OCI-LY1 (cell line): ENCODE data around the gene EML6.

Source experiments
- EZH2 ChIP-seq: fragments of 200-600 bp; sonication (generic), shearing (Covaris generic); IDR thresholded peaks from 2 replicates; pipeline ENCODE4 v1.8.0; 2017; ENCODE audit warnings: borderline replicate concordance, mixed run types, mild to moderate bottlenecking, antibody characterized with exemption, low read length, moderate library complexity, mixed read lengths
- TF ChIP-seq, protein P1 (sequence below): fragments of 200-600 bp; sonication (generic), shearing (Covaris generic); IDR thresholded peaks from 2 replicates; pipeline ENCODE4 v1.5.1; 2017; ENCODE audit warnings: mild to moderate bottlenecking, antibody characterized with exemption, low read length, moderate library complexity, mixed read lengths

DNA sequence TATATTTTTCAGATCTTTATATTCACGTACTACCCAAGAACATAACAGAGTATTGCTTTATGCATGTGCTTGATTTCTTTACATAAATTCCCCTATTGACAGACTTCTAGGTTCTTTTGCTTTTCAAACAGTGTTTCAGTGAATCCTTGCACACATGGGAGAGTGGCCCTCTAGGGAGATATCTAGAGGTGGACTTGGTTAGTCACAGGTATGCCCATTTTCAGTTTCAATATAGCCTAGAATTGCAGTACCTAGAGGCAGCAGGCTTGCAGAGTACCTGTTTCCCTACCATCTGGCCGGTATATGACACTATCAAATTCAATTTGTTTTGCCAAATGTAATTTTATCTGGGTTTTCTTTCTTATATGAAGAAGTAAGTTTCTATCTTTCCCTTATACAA, 36.8 kb downstream of the EML6 start:
- TF ChIP-seq, protein P1, sequence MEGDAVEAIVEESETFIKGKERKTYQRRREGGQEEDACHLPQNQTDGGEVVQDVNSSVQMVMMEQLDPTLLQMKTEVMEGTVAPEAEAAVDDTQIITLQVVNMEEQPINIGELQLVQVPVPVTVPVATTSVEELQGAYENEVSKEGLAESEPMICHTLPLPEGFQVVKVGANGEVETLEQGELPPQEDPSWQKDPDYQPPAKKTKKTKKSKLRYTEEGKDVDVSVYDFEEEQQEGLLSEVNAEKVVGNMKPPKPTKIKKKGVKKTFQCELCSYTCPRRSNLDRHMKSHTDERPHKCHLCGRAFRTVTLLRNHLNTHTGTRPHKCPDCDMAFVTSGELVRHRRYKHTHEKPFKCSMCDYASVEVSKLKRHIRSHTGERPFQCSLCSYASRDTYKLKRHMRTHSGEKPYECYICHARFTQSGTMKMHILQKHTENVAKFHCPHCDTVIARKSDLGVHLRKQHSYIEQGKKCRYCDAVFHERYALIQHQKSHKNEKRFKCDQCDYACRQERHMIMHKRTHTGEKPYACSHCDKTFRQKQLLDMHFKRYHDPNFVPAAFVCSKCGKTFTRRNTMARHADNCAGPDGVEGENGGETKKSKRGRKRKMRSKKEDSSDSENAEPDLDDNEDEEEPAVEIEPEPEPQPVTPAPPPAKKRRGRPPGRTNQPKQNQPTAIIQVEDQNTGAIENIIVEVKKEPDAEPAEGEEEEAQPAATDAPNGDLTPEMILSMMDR, result no peak
- no peak for TF ChIP-seq EZH2
